ENCODE results near the gene HSD17B8.
"Not testable (repeated sequence)": the region's sequence is repeated elsewhere in the genome, so short reads cannot be mapped to it uniquely, and the experiment has no call there.

HSD17B8 gene

GRCh38 chr6:33206027-33206863, 1.8 kb downstream of the HSD17B8 start:
- no peak for DNase-seq (ENCODE audit: low read depth in 2 of 2)

GRCh38 chr6:33206864-33207551, 2.6 kb downstream of the HSD17B8 start:
- no peak for DNase-seq (ENCODE audit: low read depth in 2 of 2)

GRCh38 chr6:33207552-33208090, 3.2 kb downstream of the HSD17B8 start:
- no peak for DNase-seq (ENCODE audit: low read depth in 2 of 2)

GRCh38 chr6:33208091-33208967, 3.9 kb downstream of the HSD17B8 start, which contains the start of gene RING1:
Gene RING1, plus strand, starts transcription at chr6:33208500. Its CDS starts 323 bp downstream, at chr6:33208823.
- peak; percentile 74 to 78 for DNase-seq (ENCODE audit: low read depth in 2 of 2)

GRCh38 chr6:33209856-33210255, 5.4 kb downstream of the HSD17B8 start:
- no peak for DNase-seq (ENCODE audit: low read depth in 2 of 2)

- DNase-seq (ENCODE audit: low read depth in 2 of 2), result no peak
Measured at GRCh38 chr6:33211136-33211535, 6.7 kb downstream of the HSD17B8 start.

GRCh38 chr6:33211666-33212422, 7.4 kb downstream of the HSD17B8 start:
- DNase-seq (ENCODE audit: low read depth in 2 of 2), result no peak

GRCh38 chr6:33212857-33213165, 8.4 kb downstream of the HSD17B8 start:
- DNase-seq (ENCODE audit: low read depth in 2 of 2), result no peak

GRCh38 chr6:33213166-33213988, 8.9 kb downstream of the HSD17B8 start:
- DNase-seq (ENCODE audit: low read depth in 2 of 2), result no peak

- DNase-seq (ENCODE audit: low read depth in 2 of 2), result no peak
Measured at GRCh38 chr6:33213989-33214335, 9.5 kb downstream of the HSD17B8 start.

GRCh38 chr6:33215271-33216116, 11.0 kb downstream of the HSD17B8 start:
- no peak for DNase-seq (ENCODE audit: low read depth in 2 of 2)

- DNase-seq (ENCODE audit: low read depth in 2 of 2), result no peak
Measured at GRCh38 chr6:33216117-33216649, 11.7 kb downstream of the HSD17B8 start.

- no peak for DNase-seq (ENCODE audit: low read depth in 2 of 2)
Measured at GRCh38 chr6:33217246-33217645, 12.8 kb downstream of the HSD17B8 start.

- DNase-seq (ENCODE audit: low read depth in 2 of 2), result no peak
Measured at GRCh38 chr6:33217681-33218080, 13.2 kb downstream of the HSD17B8 start.

- not testable (repeated sequence) for DNase-seq (ENCODE audit: low read depth in 2 of 2)
Measured at GRCh38 chr6:33226503-33227120, 22.2 kb downstream of the HSD17B8 start.

- DNase-seq (ENCODE audit: low read depth in 2 of 2), result no peak
Measured at GRCh38 chr6:33235221-33235634, 30.8 kb downstream of the HSD17B8 start.

- no peak for DNase-seq (ENCODE audit: low read depth in 2 of 2)
Measured at GRCh38 chr6:33236328-33236727, 31.9 kb downstream of the HSD17B8 start.

GRCh38 chr6:33236852-33237251, 32.4 kb downstream of the HSD17B8 start:
- DNase-seq (ENCODE audit: low read depth in 2 of 2), result no peak

GRCh38 chr6:33237741-33238140, 33.3 kb downstream of the HSD17B8 start:
- no peak for DNase-seq (ENCODE audit: low read depth in 2 of 2)
